ENCODE results near the gene EEF1G.

EEF1G gene

GRCh38 chr11:62513626-62514025 is 60.1 kb downstream of the EEF1G start:
- Histone ChIP-seq H3K4me3 (ENCODE audit: control insufficient read depth in 1 of 7, extremely low read depth in 1 of 7, insufficient read depth in 4 of 7, low read depth in 2 of 7, low read length in 6 of 7) (no peak overlapping the region), H3K4me1 (ENCODE audit: control extremely low read depth in 1 of 4, control insufficient read depth in 4 of 4, insufficient read depth in 4 of 4, low read length in 3 of 4) (peaks cover 0 to 3% (median 1%) of the 10 kb centered on the region in 4 experiments), H3K36me3 (ENCODE audit: control insufficient read depth in 4 of 4, insufficient read depth in 4 of 4, low read length in 3 of 4) (peaks cover 0 to 37% (median 13%) of the 10 kb centered on the region in 4 experiments), H3K27me3 (replicated peaks in 2 of 5; ENCODE audit: control insufficient read depth in 4 of 5, insufficient read depth in 5 of 5, low read length in 4 of 5) (no peaks in the 10 kb centered on the region), H3K9me3 (ENCODE audit: control extremely low read depth in 1 of 5, control insufficient read depth in 4 of 5, insufficient read depth in 2 of 5, low read depth in 1 of 5, low read length in 4 of 5) (no peaks in the 10 kb centered on the region), H3K27ac (ENCODE audit: insufficient read depth in 1 of 2, low read depth in 1 of 2, low read length in 2 of 2, poor library complexity in 1 of 2, severe bottlenecking in 2 of 2) (no peak overlapping the region)
- POLR2A ChIA-PET = no interaction called here
- 100% methylated on average over 8 of the region's 10 CpGs for WGBS (ENCODE audit: insufficient coverage)
- CTCF ChIA-PET = interaction anchor here (0.6 kb wide), 1 partner anchor 49 kb away, joined by 3 read pairs; no protein-coding TSS in a partner anchor
- no peak for DNase-seq

- Histone ChIP-seq H3K27me3 (replicated peaks in 2 of 5; ENCODE audit: control insufficient read depth in 4 of 5, insufficient read depth in 5 of 5, low read length in 4 of 5) (no peaks in the 10 kb centered on the region), H3K36me3 (ENCODE audit: control insufficient read depth in 4 of 4, insufficient read depth in 4 of 4, low read length in 3 of 4) (peaks cover 0 to 30% (median 10%) of the 10 kb centered on the region in 4 experiments), H3K4me3 (ENCODE audit: control insufficient read depth in 1 of 7, extremely low read depth in 1 of 7, insufficient read depth in 4 of 7, low read depth in 2 of 7, low read length in 6 of 7) (no peak overlapping the region), H3K27ac (ENCODE audit: insufficient read depth in 1 of 2, low read depth in 1 of 2, low read length in 2 of 2, poor library complexity in 1 of 2, severe bottlenecking in 2 of 2) (no peak overlapping the region), H3K4me1 (ENCODE audit: control extremely low read depth in 1 of 4, control insufficient read depth in 4 of 4, insufficient read depth in 4 of 4, low read length in 3 of 4) (peaks cover 3 to 8% (median 4%) of the 10 kb centered on the region in 4 experiments), H3K9me3 (ENCODE audit: control extremely low read depth in 1 of 5, control insufficient read depth in 4 of 5, insufficient read depth in 2 of 5, low read depth in 1 of 5, low read length in 4 of 5) (no peaks in the 10 kb centered on the region)
- ChIA-PET POLR2A (no interaction called here), CTCF (interaction anchor here (1.2 kb wide), 1 partner anchor 30 kb away, joined by 4 read pairs; no protein-coding TSS in a partner anchor)
- no peak for DNase-seq
- 93% methylated on average over 7 of the region's 8 CpGs for WGBS (ENCODE audit: insufficient coverage)
These were observed 60.7 kb downstream of the EEF1G start for GRCh38 chr11:62512961-62513360.
